GM18520 (cell line): Measurements from ENCODE around the gene PTPRCAP.

Experiments
- ATAC-seq: cut with Tn5 transposase; IDR thresholded peaks from one replicate; pipeline ENCODE4 v1.9.1; 2021; ENCODE audit not compliant: unreplicated experiment

The PTPRCAP gene

GRCh38 chr11:67398661-67399563, 38.6 kb downstream of the PTPRCAP start:
- no peak for ATAC-seq

DNA sequence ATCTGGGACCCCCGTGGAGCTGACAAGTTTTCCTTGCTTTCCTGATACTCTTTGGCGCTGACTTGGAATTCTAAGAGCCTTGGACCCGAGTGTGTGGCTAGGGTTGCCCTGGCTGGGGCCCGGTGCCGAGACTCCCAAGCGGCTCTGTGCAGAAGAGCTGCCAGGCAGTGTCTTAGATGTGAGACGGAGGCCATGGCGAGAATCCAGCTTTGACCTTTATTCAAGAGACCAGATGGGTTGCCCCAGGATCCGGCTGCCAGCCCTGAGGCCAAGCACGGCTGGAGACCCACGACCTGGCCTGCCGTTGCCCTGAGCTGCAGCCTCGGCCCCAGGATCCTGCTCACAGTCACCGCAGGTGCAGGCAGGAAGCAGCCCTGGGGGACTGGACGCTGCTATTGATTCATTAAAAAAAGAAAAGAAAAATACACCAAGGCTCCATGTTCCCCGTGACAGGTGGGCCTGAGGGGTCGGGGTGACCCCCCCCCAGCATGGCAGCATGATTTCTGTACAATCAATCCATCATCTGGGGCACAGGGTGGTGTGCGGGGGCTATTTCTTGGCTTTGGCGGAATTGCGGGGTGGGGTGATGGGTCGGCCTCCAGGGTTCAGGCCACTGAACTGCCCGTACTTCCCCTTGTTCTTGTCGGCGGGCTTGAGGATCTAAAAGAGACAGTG, 39.4 kb downstream of the PTPRCAP start:
- ATAC-seq: no peak

GRCh38 chr11:67397536-67397935, 39.9 kb downstream of the PTPRCAP start:
- no peak for ATAC-seq

GRCh38 chr11:67396587-67397389, 40.7 kb downstream of the PTPRCAP start:
- no peak for ATAC-seq

- no peak for ATAC-seq
These were observed 41.3 kb downstream of the PTPRCAP start for GRCh38 chr11:67396259-67396581.

DNA sequence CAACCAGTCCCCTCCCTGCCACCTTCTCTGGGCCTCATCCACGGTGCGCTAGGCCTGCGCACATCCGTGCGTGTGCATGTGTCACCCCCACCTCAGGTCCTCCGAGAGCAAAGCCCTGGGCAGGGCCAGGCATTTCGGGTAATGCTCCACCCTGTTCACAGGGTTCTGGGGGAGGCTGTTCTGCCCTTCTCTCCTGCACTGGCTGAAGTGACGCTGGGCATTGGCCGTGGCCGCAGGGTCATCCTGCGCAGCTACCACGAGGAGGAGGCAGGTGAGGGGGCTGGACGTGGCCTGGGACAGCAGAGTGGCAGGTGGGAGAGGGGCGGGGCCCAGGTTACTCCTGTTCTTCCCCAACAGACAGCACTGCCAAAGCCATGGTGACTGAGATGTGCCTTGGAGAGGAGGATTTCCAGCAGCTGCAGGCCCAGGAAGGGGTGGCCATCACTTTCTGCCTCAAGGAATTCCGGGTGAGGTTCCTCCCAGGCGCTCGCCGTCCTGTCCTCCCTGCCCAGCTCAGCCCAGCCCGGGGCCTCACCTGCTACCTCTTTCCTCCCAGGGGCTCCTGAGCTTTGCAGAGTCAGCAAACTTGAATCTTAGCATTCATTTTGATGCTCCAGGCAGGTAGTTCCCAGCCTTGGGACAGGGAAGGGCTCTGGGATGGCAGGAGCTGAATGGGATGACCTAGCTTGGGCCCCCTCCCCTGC, 41.8 kb downstream of the PTPRCAP start:
- no peak for ATAC-seq

DNA sequence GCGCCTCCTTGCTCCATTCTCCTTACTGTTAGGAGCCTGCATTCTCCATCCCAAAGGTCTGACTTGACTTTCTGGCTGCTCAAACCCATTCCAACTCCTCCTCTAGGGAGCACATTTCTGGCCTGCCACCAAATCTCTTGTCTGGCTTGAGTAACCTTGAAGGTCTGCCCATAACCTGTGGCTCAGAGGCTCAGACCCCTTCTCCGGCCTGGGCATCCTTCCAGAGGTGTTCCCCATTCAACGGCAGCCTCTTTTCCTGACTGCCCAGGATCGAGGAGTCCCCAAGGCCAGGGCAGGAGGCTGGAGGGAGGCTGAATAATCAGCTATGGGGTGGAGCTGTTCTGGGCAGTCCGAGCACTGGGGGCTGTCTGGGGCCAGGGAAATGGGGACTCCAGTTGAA, 43.5 kb downstream of the PTPRCAP start:
- ATAC-seq: no peak

DNA sequence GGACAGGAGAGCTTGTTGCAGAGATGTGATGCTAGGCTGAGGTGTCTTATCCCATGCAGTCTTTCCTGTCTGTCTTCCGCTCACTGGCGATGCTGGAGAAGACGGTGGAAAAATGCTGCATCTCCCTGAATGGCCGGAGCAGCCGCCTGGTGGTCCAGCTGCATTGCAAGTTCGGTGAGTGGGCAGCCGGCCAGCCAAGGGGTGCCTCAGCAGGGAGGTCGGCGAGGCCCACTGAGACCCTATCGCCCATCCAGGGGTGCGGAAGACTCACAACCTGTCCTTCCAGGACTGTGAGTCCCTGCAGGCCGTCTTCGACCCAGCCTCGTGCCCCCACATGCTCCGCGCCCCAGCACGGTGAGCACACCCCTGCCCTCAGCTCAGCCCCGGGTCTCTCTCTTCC, 44.0 kb downstream of the PTPRCAP start:
- no peak for ATAC-seq

DNA sequence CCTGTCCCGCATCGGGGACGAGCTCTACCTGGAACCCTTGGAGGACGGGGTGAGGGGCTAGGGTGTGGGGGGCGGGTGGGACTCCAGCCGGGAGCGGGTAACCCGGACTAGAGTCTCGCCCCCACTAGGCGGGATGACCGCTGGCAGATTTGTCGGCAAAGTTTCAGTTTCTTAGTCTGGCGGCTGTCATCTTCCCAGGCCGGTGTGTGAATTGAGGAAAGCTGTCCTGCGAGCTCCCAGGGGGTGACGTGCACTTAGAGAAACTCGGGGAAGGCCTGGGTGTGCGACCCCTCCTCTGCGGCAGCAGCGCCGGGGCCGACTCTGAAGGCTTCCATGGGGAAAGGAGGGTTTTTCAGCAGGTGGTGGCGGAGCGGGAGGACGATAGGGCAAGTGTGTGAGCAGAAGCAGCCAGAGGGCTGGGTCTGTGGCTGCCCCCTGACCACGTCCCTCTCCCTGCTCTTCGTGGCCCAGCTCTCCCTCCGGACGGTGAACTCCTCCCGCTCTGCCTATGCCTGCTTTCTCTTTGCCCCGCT, 45.2 kb downstream of the PTPRCAP start:
- no peak for ATAC-seq

- ATAC-seq: peak; percentile 51
These were observed 45.9 kb downstream of the PTPRCAP start, which contains the start of gene RAD9A for GRCh38 chr11:67391304-67392182. Gene RAD9A (plus strand): TSS chr11:67391986. CDS start chr11:67392045, 59 bp downstream.

GRCh38 chr11:67390947-67391303, 46.6 kb downstream of the PTPRCAP start:
- ATAC-seq: no peak

GRCh38 chr11:67389477-67389876, 48.0 kb downstream of the PTPRCAP start:
- no peak for ATAC-seq

GRCh38 chr11:67387518-67387917, 50.0 kb downstream of the PTPRCAP start:
- no peak for ATAC-seq

- ATAC-seq: no peak
These were observed 50.4 kb downstream of the PTPRCAP start for GRCh38 chr11:67387069-67387468.
